GM13976 (cell line): ENCODE results near the gene PPM1N.
A peak's percentile ranks its signal among the peaks of the same experiment; 100 is the strongest.
"Not testable (repeated sequence)": the region's sequence is repeated elsewhere in the genome, so short reads cannot be mapped to it uniquely, and the experiment has no call there.

Experiments used
- DNase-seq: peaks from one replicate; pipeline ENCODE4 v3.0.0; 2012; ENCODE audit warnings: low spot score
- in situ Hi-C: fragments of 300-500 bp; cut with MboI; formaldehyde crosslinking; loops from one replicate; pipeline ENCODE4 v1.12.0; 2022; ENCODE audit warnings: low sequenced_read_pairs, mixed read lengths, inconsistent platforms; ENCODE audit not compliant: unreplicated experiment
- TF ChIP-seq, protein P1 (sequence below): IDR thresholded peaks from 2 replicates; pipeline ENCODE4 v1.5.1; 2012; ENCODE audit warnings: borderline replicate concordance, mild to moderate bottlenecking; ENCODE audit not compliant: insufficient read depth; ENCODE audit errors: extremely low read depth, missing control alignments, control extremely low read depth

PPM1N gene

DNA sequence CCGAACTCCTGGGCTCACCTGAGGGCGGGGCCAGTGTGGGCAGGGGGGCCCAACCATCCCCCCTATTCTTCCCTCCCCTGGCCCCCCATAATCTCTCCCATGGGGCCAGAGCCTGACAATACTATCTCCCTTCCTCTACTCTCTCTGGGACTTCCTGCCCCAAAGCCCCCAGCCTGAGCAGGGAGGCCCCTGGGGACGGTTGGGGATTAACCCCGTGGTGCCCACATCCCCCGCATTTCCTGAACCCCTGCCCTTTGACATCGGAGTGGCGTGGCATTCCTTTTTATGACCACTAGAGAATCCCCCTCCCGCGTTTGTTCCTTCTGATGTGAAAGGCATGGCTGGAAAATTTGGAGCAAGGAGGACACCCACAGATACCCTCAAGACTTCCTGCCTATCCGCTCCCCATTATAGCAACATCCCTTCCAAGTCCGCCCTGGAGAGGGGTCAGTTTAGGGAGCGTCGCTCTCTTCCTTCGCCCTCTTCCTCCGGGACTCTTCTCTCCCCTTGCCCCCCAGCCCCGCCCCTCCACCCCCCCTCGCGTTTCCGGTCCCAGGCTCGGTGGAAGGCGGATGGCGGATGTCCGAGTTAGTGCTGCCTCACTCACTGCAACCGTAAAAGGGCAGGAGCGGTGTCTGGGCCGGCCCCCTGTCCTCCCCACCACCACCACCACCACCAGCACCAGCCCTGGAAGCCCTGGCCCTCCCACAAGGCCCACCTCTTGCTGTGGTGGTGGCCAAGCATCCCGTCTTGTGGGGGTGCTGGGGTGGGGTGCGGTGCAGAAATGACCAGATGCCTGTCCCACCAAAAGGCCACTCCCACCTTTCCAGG, 10.8 kb downstream of the PPM1N start:
- TF ChIP-seq, protein P1, sequence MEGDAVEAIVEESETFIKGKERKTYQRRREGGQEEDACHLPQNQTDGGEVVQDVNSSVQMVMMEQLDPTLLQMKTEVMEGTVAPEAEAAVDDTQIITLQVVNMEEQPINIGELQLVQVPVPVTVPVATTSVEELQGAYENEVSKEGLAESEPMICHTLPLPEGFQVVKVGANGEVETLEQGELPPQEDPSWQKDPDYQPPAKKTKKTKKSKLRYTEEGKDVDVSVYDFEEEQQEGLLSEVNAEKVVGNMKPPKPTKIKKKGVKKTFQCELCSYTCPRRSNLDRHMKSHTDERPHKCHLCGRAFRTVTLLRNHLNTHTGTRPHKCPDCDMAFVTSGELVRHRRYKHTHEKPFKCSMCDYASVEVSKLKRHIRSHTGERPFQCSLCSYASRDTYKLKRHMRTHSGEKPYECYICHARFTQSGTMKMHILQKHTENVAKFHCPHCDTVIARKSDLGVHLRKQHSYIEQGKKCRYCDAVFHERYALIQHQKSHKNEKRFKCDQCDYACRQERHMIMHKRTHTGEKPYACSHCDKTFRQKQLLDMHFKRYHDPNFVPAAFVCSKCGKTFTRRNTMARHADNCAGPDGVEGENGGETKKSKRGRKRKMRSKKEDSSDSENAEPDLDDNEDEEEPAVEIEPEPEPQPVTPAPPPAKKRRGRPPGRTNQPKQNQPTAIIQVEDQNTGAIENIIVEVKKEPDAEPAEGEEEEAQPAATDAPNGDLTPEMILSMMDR = no peak
- in situ Hi-C loops = no loop called here
- DNase-seq = peak; percentile 90

DNA sequence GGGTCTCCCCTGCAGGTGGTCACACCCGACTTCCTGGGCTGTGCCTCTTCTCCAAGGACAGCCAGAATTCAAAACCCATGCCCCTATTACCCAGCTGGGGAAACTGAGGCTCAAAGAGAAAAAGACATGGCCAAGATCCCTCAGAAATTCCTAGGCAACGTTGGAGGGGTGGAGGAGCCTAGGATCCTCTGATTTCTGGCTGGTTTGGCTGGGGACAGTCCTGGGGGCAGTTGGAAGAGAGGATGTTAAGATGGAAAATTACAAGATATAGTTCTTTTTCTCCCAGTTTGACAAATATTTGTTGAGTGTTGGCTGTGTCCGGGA, 11.4 kb downstream of the PPM1N start:
- DNase-seq = no peak
- in situ Hi-C loops = no loop called here
- TF ChIP-seq, protein P1 = no peak

DNA sequence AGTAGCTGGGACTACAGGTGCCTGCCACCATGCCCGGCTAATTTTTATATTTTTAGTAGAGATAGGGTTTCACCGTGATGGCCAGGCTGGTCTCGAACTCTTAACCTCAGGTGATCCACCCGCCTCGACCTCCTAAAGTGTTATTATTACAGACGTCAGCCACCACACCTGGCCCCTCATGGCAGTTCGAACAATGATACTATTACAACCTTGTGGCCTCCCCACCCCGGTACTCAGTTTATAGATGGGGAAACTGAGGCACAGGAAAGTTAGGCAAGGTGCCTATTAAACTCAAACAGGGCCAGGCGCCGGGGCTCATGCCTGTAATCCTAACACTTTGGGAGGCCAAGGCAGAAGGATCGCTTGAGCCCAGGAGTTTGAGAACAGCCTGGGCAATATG, 12.1 kb downstream of the PPM1N start:
- in situ Hi-C loops, DNase-seq: not testable (repeated sequence)

DNA sequence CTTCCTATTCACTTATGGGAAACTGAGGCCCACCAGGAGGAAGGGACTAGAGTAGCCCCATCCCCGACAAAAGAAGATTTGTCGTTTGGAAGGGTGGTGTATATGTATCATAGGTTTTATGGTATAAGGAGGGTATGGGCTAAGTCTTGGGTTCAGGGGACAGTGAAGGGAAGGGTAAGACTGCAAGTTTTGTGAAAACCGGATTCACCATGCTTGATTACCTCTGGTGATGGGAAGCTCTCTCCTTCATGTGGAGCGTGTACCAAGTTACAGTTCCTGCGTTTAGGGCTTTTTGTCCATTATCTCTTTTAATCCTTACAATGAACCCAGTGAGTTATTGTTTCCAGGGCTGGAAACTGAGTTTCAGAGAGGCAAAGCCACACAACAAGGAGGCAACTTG, 12.8 kb downstream of the PPM1N start:
- no peak for DNase-seq
- TF ChIP-seq, protein P1 = no peak
- in situ Hi-C loops = no loop called here

DNA sequence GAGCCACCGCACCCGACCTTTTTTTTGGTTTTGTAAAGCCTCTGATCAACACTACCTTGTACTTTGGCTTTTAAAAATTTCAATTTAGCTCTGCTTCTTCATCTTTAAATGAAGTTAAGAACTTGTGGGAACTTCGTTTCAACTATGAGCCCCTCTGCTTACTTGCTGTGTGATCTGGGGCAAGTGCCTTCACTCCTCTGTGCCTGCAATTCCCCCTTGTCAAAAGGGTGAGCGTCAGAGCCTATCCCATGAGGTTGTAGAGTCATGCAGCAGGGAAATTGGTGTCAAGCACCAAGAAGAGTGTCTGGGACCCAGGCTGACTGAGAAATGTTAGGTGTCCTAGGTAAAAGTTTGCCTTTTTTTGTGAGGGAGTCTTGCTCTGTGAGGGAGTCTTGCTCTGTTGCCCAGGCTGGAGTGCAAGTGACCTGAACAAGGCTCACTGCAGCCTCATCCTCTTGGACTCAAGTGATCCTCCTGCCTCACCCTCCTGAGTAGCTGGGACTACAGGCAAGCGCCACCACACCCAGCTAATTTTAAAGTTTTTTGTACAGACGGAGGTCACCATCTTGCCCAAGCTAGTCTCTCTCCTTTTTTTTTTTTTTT, 14.7 kb downstream of the PPM1N start:
- TF ChIP-seq, protein P1 = no peak
- DNase-seq = no peak
- in situ Hi-C loops = no loop called here

DNA sequence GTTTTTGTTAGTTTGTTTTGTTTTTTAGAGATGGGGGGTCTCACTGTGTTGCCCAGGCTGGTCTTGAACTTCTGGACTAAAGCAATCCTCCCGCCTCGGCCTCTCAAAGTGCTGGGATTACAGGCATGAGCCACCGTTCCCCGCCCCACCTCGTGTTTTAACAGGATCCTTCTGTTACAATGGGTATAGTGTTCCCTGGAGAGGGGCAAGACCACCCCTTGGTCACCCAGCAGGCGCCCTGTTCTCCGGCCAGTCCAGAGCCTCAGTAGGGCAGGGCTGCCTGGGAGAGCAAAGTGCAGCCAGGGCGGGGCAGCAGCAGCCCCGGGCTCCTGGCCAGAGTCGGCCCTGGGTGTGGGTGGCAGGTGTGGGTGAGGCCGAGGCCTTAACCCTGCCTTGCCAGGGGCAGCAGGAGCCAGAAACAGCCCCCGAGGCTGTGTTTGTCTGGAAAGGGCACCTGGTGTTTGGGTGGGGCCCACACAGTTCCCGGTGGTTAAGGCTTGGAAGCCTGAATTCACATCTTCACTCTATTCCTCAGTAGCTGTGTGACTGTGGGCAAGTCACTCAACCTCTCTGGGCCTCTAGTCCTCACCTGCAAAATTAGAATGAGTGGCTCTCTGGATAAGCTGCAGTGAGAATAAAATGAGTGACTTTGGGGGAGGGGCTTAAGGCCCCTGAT, 16.3 kb downstream of the PPM1N start:
- no peak for DNase-seq
- TF ChIP-seq, protein P1 = no peak
- in situ Hi-C loops = no loop called here

DNA sequence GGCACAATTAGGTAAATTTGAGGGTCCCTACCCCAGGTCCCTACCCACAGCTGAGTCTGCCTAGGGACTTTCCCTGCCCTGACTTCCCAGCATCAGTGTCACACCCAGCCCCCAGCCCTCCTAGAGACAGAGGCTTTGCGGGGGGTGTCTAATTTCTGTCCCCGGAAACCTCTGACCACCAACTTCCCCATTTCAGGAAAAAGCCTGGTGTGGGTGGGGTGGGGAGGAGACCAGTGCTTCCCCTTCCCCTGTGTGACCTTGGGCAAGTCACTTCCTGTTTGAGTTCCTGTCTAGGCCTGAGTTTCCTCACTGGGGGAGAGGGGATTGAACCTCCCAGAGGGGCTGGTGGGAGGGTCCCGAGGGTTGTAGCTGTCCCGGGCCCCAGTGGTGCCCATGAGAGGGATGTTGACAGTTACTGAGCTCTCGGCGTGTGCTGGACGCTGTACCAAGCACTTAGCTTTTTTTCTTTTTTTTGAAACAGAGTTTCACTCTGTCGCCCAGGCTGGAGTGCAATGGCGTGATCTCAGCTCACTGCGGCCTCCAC, 16.9 kb downstream of the PPM1N start:
- peak; percentile 65 for DNase-seq
- in situ Hi-C loops = no loop called here

More for the DNA sequence above, 16.9 kb downstream of the PPM1N start:
- TF ChIP-seq, protein P1 = no peak
